ENCODE measurements around the gene LPGAT1.
"Not testable (repeated sequence)": the region's sequence is repeated elsewhere in the genome, so short reads cannot be mapped to it uniquely, and the experiment has no call there.

The LPGAT1 gene

DNA sequence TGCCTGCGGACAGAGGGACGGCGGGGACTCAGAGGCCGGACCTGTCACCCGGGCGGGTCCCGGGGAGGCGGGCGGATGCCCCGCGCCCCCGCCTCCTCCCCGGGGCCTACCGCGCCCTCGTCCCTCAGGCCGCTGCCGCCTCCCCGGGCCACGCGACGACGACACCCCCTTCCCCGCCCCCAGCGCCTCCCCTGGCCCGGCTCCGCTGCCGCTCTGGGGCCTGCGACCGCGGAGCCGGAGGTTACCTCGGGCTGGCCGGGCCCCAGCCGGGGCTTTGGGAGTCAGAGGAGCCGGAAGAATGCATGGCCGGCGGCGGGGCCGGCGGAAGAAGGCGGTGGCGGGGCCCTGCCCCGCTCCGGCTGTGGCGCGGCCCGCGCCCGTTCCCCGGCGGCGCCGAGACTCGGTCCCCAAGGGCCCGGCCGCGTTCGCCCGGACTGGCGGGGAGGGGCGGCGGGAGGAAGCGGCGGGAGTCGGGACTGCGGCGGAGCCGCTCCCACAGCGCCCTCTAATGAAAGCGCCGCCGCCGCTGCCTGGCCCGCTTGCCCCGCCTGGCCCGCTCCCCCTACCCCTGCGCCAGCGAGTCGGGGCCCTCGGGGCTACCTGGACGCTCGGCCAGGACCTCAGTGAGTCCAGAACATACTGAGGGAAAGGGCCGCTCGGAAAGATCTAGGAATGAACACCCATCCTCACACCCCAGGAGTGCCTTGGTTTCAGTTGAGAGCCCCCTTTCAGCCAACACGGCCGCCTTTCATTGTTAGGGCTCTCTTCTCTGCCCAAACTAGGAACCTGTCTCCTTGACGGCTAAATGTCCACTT is at the start of gene LPGAT1:
Gene LPGAT1 (minus strand): TSS at position 436 of the 815 bp plus-strand sequence. CDS start 1,467 bp downstream, outside the sequence.
- DNase-seq = peak; percentile 57 to 82

DNA sequence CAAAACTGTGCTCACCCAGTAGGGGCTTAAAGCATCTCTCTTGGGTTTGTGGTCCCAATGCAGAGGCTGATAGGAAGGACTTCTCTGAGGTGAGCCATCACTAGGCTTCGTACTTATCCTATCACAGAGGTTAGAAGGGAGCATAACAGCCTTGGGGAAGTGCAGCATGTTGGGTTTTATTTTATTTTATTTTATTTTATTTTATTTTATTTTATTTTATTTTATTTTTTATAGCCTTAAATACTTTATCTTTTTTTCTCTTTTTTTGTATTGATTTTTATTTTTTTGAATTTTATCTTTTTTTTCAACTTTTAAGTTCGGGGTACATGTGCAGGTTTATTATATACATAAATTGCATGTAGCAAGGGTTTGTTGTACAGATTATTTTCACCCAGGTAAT is 48.9 kb upstream of the LPGAT1 start:
- no peak for DNase-seq

GRCh38 chr1:211876851-211877590 is 46.5 kb upstream of the LPGAT1 start:
- DNase-seq = peak; percentile 64 to 80

GRCh38 chr1:211875541-211875940 is 45.0 kb upstream of the LPGAT1 start:
- DNase-seq = no peak

DNA sequence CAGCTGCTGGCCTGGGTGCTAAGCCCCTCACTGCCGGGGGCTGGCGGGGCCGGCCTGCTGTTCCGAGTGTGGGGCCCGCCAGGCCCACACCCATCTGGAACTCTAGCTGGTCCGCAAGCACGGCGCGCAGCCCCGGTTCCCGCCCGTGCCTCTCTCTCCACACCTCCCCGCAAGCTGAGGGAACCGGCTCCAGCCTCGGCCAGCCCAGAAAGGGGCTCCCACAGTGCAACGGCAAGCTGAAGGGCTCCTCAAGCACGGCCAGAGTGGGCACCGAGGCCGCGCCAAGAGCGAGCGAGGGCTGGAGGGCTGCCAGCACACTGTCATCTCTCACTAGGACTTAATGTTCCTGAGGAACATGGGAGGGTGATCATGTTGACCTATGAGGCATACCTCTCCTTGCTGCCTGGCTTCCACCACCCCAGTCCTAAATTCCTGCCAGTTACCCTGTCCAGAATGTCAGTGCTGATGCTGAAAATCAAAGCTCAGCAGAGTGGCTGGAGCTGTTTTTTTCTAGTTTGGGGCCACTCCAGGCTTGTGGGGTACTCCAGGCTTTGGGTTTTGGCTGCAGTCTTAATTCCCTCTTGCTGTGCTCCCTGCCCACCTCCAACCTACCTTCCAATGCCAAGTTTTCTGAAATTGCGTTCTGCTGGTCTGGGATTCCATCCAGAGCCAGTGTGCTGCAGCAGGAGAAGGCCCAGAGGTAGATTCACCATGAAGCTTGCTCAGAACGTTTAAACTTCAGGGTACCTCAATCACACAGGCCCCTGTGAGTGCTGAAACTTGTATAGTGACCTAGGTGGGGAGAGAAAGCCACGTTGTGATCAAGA is 44.2 kb upstream of the LPGAT1 start:
- peak; percentile 60 to 89 for DNase-seq

- DNase-seq = not testable (repeated sequence)
These were observed 43.2 kb upstream of the LPGAT1 start for GRCh38 chr1:211873731-211874130.

DNA sequence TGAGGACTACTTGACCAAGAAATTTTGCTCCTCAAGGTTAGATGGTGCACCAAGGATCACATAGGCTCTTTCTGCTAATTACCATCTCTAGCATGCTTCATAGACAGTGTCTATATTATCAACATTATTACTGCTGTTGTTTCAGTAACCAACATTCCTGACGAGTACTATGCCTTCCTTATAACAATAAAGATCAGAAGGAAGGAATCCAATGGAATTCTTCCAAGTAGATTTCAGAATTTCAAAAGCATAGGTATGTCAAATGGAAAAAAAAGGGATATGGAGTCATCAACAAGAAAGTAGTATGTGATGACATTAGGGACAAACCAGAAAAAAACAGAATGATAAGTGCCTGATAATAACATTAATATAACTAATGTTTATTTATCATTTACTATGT is 39.6 kb upstream of the LPGAT1 start:
- DNase-seq = no peak

- DNase-seq = no peak
These were observed 34.6 kb upstream of the LPGAT1 start for GRCh38 chr1:211865180-211865579.

- DNase-seq = no peak
These were observed 28.8 kb upstream of the LPGAT1 start for GRCh38 chr1:211859405-211859804.

DNA sequence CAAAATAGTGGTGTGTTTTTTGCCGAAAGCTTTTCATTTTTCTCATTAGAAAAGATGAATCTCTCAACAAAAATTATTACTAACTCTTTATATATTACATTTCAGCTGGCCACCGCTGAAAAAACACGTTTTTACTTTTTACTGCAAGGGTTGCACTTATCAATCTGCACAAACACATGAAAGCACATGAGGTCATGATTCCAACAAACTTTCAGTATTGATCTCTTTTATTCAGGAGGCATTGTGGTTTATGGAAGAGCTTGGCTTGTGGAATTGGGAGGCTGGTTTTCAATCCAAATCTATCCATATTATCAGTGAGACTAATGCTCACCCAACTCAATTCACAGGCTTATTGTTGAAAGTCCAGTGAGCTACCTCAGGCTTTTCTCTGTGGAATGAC is 20.6 kb upstream of the LPGAT1 start:
- DNase-seq = no peak

- DNase-seq = no peak
These were observed 13.1 kb upstream of the LPGAT1 start for GRCh38 chr1:211843507-211844298.

- DNase-seq = no peak
These were observed 12.5 kb upstream of the LPGAT1 start for GRCh38 chr1:211843018-211843417.

- DNase-seq = no peak
These were observed 12.0 kb upstream of the LPGAT1 start for GRCh38 chr1:211842518-211842917.

DNA sequence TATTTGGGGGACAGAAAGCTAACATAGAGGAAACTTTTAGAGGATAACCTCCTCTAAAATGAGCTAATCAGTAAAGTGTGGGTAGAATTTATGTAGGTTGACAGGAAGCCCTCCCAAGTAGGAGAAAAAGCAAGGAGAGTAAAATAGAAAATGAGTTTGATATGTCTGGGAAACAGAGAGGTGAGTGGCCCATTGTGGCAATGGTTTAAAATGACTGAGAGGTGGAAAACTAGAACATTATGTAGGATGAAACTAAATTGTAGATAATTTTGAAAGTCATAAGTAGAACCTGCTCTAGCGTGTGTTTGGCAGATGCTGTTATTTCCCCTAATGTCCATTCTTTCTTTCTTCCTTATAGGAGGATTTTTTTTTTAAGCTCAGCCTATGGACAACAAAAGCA is 8.5 kb upstream of the LPGAT1 start:
- DNase-seq = no peak

- DNase-seq = no peak
These were observed 2.7 kb upstream of the LPGAT1 start for GRCh38 chr1:211833174-211833820.

- no peak for DNase-seq
These were observed 2.1 kb upstream of the LPGAT1 start for GRCh38 chr1:211832661-211833060.

DNA sequence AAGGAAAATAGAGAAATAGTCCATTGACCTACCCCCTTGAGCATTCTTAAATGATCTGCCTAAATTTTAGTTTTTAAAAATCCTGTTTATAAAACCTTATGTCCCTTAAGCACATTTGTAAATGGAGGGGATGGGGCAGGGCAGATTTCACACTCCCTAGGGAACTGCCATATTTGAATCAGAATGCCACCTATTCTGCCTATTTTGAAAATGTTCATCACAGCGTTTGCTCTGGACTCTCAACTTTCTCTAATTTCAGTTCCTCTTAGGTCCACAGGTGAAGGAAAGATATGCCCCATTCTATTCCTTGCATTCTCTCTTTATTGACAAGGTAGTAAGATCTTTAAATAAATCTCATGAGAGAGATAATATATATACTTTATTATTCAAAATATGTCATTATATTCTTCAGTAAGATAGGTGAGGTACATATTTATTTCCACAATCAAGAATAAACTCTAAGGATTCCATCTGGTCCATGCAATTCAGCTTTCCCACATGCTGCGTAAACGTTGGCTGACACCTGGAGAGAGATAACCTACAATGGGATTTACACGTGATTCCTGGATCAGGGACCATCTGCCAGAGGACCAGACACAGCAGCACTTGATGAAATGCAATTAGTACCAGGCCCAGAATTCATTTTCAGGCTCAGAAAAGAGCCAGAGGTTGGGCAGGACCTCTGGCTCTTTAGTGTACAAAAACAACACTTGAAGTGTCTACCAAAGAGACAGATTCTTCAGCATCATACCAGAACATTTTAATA is 1.2 kb upstream of the LPGAT1 start:
- DNase-seq = no peak

DNA sequence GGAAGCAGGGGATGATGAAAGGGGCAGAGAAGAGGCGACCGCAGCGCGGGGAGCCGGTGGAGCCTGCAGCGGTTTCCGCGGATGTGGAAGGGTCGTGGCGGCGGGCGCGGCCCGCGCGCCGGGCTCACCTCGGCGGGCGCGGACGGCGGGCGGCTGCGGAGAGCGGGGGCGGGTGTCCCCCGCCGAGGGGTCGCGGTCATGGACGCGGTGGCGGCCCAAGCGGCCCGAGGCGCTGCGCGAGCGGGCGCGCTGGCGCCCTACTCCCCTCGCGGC is 572 bp downstream of the LPGAT1 start:
- no peak for DNase-seq

- no peak for DNase-seq
These were observed 1.1 kb downstream of the LPGAT1 start for GRCh38 chr1:211829343-211830054.

- DNase-seq = no peak
These were observed 1.8 kb downstream of the LPGAT1 start for GRCh38 chr1:211828584-211829342.

All from NCI-H446 (cell line).